ENCODE measurements around the gene CXCL6. TPM values are rescaled to one million over a fixed set of nuclear protein-coding genes. Genes with fewer than 3 reads are reported as not detected.

CXCL6 gene
- total and polyA plus RNA-seq, 4 donors, result 4.2 to 21.5 (median 6.4) TPM

DNA sequence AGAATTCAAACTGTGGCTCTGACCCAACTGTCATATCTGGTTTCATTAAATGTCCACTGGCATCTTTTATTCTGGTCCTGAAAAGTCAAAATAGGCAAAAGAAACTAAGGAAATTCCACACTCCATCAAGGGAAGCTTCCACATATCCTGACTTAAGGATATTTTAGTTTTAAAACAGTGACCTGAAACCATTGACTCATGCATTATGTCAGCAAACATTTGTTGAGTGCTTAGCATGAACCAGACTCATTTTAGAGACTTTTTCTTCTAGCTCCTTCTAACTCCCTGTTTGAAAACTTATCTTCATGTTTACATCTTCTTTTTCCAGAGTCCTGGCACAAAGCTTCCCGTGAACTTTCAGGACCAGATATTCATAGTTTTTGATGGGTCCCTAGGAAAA is 25.8 kb downstream of the CXCL6 start:
- peaks cover 0 to 1% (median 0%) of the 10 kb centered on the region in 3 donors for H3K27me3 ChIP-seq (ENCODE audit: control insufficient read depth in 3 of 3, insufficient read depth in 3 of 3, low read length in 2 of 3)
- ATAC-seq (ENCODE audit: insufficient read depth, low FRiP score) (no peak), DNase-seq (no peak)
- H3K27ac ChIP-seq (ENCODE audit: low read depth in 1 of 2, low read length in 1 of 2), result no peak overlapping the region
- peaks cover 0 to 8% (median 0%) of the 10 kb centered on the region in 5 donors for H3K4me1 ChIP-seq (ENCODE audit: control insufficient read depth in 5 of 5, insufficient read depth in 5 of 5, low read length in 5 of 5)
- 85 to 100% methylated on average over 1 of the region's 1 CpG for WGBS, 2 donors
- no peak overlapping the region for H3K4me3 ChIP-seq
- no peaks in the 10 kb centered on the region for H3K9me3 ChIP-seq (ENCODE audit: control insufficient read depth in 4 of 4, insufficient read depth in 3 of 4, low read length in 3 of 4)
- H3K36me3 ChIP-seq (ENCODE audit: control insufficient read depth in 4 of 4, insufficient read depth in 4 of 4, low read length in 4 of 4), result no peaks in the 10 kb centered on the region
- no peak for TF ChIP-seq CTCF (IDR thresholded peaks at IDR 0.05; ENCODE audit: control extremely low read depth, extremely low read depth)
- H3K9ac ChIP-seq (ENCODE audit: insufficient read depth in 1 of 2, low read length in 2 of 2), result no peak overlapping the region

GRCh38 chr4:73864365-73864764 is 27.9 kb downstream of the CXCL6 start:
- DNase-seq, result no peak
- 81 to 86% methylated on average over 2 of the region's 2 CpGs for WGBS, 2 donors
- TF ChIP-seq CTCF (IDR thresholded peaks at IDR 0.05; ENCODE audit: control extremely low read depth, extremely low read depth), result peak; percentile 8

DNA sequence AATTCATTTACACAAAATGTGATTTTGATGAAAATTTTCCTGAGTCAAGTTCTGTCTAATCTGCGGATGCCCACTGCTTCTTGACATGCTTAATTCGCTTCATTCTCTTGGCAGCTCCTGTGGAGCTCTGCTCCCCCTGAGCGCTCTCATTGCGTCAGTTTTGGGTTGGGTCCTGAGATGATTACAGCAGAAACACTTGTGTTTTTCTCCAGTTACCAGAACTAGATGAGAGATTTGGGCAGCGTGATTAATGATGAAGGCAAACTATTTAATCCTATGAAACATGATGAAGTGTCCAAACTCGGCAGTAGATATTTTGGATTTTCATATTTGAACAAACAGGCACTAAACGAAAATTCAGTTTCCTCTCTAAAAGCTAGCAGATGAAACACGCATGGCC is 28.5 kb downstream of the CXCL6 start:
- no peaks in the 10 kb centered on the region for H3K36me3 ChIP-seq (ENCODE audit: control insufficient read depth in 4 of 4, insufficient read depth in 4 of 4, low read length in 4 of 4)
- peaks cover 0 to 19% (median 0%) of the 10 kb centered on the region in 5 donors for H3K4me1 ChIP-seq (ENCODE audit: control insufficient read depth in 5 of 5, insufficient read depth in 5 of 5, low read length in 5 of 5)
- DNase-seq (no peak), ATAC-seq (ENCODE audit: insufficient read depth, low FRiP score) (no peak)
- TF ChIP-seq CTCF (IDR thresholded peaks at IDR 0.05; ENCODE audit: control extremely low read depth, extremely low read depth), result no peak
- H3K27me3 ChIP-seq (ENCODE audit: control insufficient read depth in 3 of 3, insufficient read depth in 3 of 3, low read length in 2 of 3), result peaks cover 0 to 9% (median 3%) of the 10 kb centered on the region in 3 donors
- no peak overlapping the region for H3K4me3 ChIP-seq
- H3K9me3 ChIP-seq (ENCODE audit: control insufficient read depth in 4 of 4, insufficient read depth in 3 of 4, low read length in 3 of 4), result no peaks in the 10 kb centered on the region
- no peak overlapping the region for H3K9ac ChIP-seq (ENCODE audit: insufficient read depth in 1 of 2, low read length in 2 of 2)
- no peak overlapping the region for H3K27ac ChIP-seq (ENCODE audit: low read depth in 1 of 2, low read length in 1 of 2)
- 74 to 84% methylated on average over 8 of the region's 8 CpGs for WGBS, 2 donors

More at GRCh38 chr4:73864365-73864764, 27.9 kb downstream of the CXCL6 start:
- Histone ChIP-seq H3K9me3 (ENCODE audit: control insufficient read depth in 4 of 4, insufficient read depth in 3 of 4, low read length in 3 of 4) (no peaks in the 10 kb centered on the region), H3K4me3 (no peak overlapping the region), H3K27ac (ENCODE audit: low read depth in 1 of 2, low read length in 1 of 2) (no peak overlapping the region), H3K4me1 (ENCODE audit: control insufficient read depth in 5 of 5, insufficient read depth in 5 of 5, low read length in 5 of 5) (peaks cover 0 to 18% (median 0%) of the 10 kb centered on the region in 5 donors), H3K9ac (ENCODE audit: insufficient read depth in 1 of 2, low read length in 2 of 2) (no peak overlapping the region), H3K36me3 (ENCODE audit: control insufficient read depth in 4 of 4, insufficient read depth in 4 of 4, low read length in 4 of 4) (no peaks in the 10 kb centered on the region), H3K27me3 (ENCODE audit: control insufficient read depth in 3 of 3, insufficient read depth in 3 of 3, low read length in 2 of 3) (peaks cover 0 to 4% (median 0%) of the 10 kb centered on the region in 3 donors)
- ATAC-seq (ENCODE audit: insufficient read depth, low FRiP score), result no peak

Measured in lung (tissue), 12 donors.